Right lobe of liver (tissue), 4 donors: Measurements from ENCODE around the gene PARL.

Experiments used
- POLR2A ChIP-seq: fragments of 450-650 bp; IDR thresholded peaks from one replicate; pipeline ENCODE4 v1.6.1; 2017; ENCODE audit warnings: antibody characterized with exemption, mild to moderate bottlenecking
- TF ChIP-seq, protein P1 (sequence below), 4 donors: fragments of 200-600 bp in 3 of 4; fragments of 450-650 bp in 1 of 4; IDR thresholded peaks; one replicate each; pipeline versions ENCODE4 v1.5.1 to v1.8.0; 2016 to 2022; ENCODE audit warnings: antibody characterized with exemption in 4 of 4, mild to moderate bottlenecking in 2 of 4
- donor health status: DM: no; HTN: no; CAD: no.
- donor health status: DM: no; HTN: no; CAD: no.
- donor health status: DM: no; HTN: yes; CAD: no.

DNA sequence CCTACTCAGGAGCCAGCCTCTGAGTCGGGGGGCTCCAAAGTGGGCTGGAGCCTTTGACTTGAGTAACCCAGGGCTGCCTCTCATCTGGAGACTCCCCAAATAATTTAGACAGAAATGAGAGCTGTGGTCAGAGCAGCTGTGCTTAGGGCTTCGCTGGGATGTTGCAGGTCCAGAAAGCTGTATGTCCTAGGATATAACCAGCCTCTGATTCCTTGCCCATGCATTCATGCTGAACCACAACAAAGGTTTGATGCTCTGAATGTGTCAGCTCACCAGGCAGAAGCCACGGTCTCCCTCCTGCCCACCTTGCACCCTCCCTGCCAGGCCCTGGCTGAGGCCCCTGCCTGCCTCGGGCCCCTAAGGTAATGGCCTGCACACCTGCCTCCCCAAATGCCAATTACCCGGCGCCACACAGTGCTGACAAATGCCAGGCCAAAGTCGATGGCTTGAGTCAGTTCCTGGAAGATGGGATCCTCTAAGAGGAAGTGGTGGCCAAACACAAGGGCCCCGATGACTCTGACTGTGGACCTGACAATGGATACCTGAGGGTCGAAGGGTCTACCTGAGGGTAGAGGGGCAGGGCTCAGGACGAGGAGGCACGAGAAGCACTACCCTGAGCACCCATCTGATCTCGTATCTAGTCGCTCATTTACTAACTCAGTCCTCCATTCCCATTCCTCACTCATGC lies 21.7 kb upstream of the PARL start:
- TF ChIP-seq, protein P1, sequence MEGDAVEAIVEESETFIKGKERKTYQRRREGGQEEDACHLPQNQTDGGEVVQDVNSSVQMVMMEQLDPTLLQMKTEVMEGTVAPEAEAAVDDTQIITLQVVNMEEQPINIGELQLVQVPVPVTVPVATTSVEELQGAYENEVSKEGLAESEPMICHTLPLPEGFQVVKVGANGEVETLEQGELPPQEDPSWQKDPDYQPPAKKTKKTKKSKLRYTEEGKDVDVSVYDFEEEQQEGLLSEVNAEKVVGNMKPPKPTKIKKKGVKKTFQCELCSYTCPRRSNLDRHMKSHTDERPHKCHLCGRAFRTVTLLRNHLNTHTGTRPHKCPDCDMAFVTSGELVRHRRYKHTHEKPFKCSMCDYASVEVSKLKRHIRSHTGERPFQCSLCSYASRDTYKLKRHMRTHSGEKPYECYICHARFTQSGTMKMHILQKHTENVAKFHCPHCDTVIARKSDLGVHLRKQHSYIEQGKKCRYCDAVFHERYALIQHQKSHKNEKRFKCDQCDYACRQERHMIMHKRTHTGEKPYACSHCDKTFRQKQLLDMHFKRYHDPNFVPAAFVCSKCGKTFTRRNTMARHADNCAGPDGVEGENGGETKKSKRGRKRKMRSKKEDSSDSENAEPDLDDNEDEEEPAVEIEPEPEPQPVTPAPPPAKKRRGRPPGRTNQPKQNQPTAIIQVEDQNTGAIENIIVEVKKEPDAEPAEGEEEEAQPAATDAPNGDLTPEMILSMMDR (IDR thresholded peaks at IDR 0.05), result no peak
- no peak for TF ChIP-seq POLR2A
